K562 (cell line): ENCODE results near the gene S100A7A.

Source experiments
- DPF2 ChIP-seq: fragments of 450-650 bp; IDR thresholded peaks from 2 replicates; pipeline ENCODE4 v1.6.1; 2016
- TF ChIP-seq, protein P1 (sequence below): sonication (generic); formaldehyde crosslinking; IDR thresholded peaks from 2 replicates; pipeline ENCODE4 v1.8.1; 2023; ENCODE audit warnings: mild to moderate bottlenecking, missing genetic modification reagents
- TF ChIP-seq, protein P2 (sequence below), 3 experiments: IDR thresholded peaks in 2 of 3; conservative IDR thresholded peaks in 1 of 3; 2 replicates each; pipeline ENCODE4 v1.5.1; 2011 to 2012; ENCODE audit warnings: low read length in 3 of 3, mild to moderate bottlenecking in 3 of 3, control low read depth in 2 of 3, improper control_type of control experiment in 1 of 3, inconsistent platforms in 1 of 3, low read depth in 1 of 3, mixed read lengths in 1 of 3, moderate library complexity in 1 of 3; ENCODE audit not compliant: insufficient read depth in 2 of 3

DNA sequence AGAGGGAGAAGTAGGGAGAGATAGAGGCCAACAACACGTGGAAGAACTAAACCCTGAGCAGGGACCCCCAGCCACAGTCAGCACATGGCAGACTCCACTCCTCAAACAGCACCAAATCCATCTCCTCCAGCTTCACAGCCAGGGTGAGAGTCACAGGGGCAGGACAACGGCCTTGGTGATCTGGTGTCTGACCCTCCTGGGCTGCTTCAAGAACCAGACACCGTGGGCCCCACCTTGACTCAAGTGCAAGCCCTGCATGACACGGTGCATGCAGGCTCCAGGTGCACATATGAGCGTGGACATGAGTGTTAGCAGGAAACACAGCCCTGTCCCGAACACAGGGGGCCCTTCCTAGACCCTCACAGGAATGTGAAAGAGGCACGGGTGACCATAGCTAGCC is 22.3 kb downstream of the S100A7A start:
- no peak for TF ChIP-seq DPF2
- TF ChIP-seq, protein P1, sequence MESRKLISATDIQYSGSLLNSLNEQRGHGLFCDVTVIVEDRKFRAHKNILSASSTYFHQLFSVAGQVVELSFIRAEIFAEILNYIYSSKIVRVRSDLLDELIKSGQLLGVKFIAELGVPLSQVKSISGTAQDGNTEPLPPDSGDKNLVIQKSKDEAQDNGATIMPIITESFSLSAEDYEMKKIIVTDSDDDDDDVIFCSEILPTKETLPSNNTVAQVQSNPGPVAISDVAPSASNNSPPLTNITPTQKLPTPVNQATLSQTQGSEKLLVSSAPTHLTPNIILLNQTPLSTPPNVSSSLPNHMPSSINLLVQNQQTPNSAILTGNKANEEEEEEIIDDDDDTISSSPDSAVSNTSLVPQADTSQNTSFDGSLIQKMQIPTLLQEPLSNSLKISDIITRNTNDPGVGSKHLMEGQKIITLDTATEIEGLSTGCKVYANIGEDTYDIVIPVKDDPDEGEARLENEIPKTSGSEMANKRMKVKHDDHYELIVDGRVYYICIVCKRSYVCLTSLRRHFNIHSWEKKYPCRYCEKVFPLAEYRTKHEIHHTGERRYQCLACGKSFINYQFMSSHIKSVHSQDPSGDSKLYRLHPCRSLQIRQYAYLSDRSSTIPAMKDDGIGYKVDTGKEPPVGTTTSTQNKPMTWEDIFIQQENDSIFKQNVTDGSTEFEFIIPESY = no peak
- TF ChIP-seq, protein P2, sequence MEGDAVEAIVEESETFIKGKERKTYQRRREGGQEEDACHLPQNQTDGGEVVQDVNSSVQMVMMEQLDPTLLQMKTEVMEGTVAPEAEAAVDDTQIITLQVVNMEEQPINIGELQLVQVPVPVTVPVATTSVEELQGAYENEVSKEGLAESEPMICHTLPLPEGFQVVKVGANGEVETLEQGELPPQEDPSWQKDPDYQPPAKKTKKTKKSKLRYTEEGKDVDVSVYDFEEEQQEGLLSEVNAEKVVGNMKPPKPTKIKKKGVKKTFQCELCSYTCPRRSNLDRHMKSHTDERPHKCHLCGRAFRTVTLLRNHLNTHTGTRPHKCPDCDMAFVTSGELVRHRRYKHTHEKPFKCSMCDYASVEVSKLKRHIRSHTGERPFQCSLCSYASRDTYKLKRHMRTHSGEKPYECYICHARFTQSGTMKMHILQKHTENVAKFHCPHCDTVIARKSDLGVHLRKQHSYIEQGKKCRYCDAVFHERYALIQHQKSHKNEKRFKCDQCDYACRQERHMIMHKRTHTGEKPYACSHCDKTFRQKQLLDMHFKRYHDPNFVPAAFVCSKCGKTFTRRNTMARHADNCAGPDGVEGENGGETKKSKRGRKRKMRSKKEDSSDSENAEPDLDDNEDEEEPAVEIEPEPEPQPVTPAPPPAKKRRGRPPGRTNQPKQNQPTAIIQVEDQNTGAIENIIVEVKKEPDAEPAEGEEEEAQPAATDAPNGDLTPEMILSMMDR (IDR thresholded peaks at IDR 0.05 in 2 of 3, conservative IDR thresholded peaks at IDR 0.05 in 1 of 3; ENCODE audit: insufficient read depth in 2 of 3, low read depth in 1 of 3, low read length in 3 of 3) = no peak
